NCI-H1092 (cell line): ENCODE measurements around the gene DLGAP1.
A peak's percentile ranks its signal among the peaks of the same experiment; 100 is the strongest.

Experiments used
- DNase-seq: peaks from one replicate; lab custom pipeline; 2025; lab: John Stamatoyannopoulos, UW

Gene DLGAP1

DNA sequence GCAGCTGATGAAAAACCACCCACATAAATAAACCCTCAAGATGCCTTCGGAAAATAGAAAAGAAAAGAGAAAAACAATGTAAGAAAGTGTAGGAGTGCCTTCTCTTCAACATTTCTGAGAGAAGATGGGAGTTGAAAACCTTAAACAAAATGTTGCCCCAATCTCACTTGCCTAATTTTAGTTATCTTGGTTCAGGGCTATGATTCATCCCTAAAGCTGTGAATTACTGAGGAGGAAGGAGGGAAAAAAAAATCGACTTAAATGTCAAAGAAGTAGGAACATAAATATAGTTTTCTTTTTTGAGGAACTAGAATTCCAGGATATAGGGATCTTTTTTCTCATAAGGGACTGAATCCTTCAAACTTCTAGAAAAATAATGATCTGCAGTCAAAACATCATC, 644.8 kb downstream of the DLGAP1 start:
- no peak for DNase-seq

DNA sequence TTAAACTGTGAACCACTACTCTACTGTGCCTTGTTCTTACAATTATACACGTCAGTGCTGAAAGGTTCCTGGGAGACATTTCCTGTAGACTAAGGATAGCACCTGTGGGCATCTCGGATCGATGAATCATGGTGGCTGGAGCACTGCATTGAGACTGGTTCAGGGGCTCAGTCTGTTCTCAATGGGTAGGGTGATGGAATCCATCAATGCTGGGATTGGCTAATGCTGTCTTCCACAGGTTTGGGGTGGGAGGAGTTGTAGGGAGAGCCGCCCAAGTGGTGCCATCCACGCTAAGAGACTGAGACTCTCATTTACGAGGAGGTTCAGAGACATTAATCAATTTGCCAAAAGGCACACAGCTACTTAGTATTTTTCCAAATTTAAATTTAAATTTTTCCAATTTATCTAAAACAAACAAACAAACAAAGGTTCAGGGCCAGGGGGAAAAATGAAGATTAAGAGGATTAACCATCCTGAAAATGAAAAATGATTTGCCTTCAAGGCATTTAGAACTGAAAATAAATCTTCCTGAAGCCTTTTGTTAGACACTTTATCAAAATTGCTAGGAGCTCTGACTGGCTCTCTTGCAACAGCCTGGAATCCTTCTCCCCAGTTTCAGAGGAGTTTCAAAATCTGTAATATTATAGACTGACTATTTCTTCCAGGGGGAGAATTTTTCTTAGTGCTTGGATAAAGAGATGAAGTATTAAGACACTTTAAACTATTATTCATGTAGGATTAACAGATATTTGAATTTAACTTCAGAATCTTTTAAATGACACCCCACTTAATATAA, 645.9 kb downstream of the DLGAP1 start:
- DNase-seq, result no peak

DNA sequence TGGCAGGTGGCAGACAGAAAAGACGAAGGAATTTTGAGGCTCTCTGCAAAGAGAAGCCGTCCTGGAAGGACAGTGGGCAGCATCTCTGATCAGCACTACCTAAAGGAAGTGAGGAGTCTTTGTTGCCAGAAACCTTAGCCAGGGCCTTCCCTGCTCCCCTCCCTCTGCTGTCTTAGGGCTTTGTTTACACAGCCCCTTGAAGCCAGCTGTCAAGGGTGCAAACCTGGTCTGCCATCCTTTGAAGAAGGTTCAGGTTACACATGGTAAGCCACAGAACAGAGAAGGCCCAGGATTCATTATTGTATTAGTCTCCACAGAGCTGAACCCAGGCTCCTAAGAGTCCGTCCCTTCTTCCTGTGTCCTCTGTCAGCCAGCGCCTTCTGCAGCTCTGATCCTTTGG, 648.5 kb downstream of the DLGAP1 start:
- peak; percentile 59 for DNase-seq

DNA sequence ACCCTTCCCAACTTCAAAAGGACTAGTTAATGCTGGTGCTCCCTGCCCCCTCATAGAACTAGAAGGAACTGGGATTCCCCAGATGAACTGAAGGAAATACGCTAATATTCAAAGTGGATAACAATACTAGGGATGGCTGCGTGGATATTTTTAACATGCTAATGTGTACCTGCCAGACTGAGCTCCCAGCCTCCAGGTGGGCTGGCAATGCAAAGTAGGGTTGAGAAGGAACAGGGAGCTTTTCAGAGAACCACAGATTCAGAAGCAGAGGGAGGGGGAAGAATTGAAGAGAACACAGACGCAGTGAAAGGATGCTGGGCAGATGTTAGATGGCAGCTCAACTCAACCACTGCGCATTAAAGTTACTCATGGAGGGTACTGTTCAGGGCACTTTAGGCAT, 650.8 kb downstream of the DLGAP1 start:
- DNase-seq, result no peak

DNA sequence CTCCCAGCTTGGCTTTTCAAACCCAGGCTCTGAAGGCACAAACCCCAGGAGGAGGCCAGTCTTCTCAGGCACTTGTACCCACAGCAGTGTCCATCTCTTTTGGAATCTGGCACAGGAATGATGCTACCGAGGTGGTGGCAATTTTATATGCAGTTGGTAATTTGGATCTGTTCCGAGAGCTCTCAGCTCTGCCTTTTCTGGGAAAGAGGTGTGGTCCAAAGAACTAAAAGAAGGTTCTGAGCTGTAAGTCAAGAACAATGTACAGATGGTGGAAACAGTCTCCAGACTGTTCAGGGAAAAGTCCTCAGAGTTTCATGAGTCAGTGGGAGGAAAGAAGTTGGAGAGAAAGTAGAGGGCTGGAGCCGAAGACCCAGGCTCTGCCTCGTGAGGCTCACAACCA, 651.8 kb downstream of the DLGAP1 start:
- no peak for DNase-seq

DNA sequence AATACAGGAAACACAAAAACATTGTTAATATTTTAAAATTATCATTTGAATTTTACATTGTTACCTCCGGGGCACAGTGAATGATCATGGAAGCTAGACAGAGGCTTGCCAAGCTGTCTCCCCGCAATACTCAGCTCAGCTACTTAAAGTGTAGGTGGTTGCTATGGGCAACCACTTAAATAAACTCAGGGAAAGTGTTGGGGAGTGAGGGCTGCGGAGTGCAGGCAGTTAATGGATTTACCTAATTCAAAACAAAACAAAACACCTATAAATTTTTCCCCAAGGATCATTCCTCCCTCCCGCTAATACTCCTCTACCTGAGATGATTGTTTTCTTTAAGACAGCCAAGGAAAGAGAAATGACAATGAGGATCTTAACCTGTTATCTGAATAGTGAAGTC, 655.6 kb downstream of the DLGAP1 start:
- DNase-seq, result no peak

DNA sequence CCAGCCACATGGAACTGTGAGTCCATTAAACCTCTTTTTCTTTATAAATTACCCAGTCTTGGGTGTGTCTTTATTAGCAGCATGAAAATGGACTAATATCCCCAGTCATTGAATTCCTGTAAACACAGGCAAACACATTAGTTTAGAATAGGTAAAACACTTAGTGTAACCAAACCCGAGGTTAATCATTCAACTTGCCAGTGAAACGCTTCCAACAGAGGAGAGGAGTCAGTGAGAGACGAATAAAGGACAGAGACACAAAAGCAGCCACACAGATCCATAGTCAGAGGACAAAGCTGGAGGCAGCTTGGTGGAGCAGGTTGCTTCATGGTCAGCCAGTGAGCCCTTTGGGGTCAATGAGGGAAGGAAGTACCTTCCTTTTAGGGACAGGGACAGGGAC, 657.1 kb downstream of the DLGAP1 start:
- DNase-seq, result no peak

DNA sequence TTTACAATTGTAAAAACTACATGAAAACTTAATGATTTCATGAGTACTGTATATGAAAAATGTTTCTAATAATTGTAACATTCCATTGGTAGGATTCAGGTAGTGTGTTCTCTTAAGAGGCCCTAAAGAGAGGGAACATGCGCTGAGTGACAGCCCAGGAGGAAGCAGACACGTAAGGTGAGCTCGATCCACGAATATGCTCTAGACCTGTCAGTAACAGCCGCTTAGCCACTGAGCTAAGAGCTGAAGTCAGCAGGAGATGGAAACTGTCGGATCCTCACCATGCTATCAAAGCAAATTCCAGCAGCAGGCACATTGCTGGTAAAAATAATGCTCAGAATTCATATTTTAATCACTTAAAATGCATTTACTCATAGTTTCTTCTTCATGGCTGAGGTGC, 658.7 kb downstream of the DLGAP1 start:
- no peak for DNase-seq

DNA sequence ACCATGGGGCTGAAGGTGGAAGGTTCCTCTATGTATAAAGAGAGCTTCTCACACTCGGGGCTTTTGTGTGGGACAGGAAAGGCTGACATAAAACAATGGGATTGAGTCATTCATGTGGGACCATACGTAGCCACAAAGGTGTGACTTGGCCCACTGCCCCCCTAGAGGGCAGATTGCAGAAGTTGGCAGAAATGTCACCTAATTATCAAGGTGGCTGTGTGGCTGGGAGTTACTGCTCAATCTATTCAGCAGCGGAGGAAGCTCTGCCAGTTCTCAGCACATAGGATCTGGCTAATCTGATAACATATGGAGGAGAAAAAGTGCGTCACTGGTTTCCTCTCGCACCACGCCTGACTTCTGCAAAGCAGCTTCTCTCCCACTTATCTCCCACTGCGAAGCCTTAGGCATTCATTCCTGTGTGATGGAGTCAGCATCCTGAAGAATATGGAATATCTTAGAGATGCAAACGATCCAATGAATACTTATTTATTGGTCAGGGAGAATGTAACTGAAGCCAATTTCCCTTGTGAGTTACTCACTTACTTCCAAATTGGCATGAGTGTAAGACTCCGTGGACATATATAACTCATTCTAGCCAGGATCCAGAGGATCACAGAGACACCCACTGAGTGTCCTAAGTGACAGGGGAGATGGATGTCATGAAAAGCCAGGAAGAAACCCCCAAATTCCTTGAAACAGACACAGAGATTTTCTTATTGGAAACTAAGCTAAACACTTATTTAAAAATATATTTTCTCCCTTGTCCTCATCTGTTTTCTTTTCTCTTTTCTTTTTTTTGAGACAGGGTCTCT, 660.4 kb downstream of the DLGAP1 start:
- DNase-seq, result no peak

DNA sequence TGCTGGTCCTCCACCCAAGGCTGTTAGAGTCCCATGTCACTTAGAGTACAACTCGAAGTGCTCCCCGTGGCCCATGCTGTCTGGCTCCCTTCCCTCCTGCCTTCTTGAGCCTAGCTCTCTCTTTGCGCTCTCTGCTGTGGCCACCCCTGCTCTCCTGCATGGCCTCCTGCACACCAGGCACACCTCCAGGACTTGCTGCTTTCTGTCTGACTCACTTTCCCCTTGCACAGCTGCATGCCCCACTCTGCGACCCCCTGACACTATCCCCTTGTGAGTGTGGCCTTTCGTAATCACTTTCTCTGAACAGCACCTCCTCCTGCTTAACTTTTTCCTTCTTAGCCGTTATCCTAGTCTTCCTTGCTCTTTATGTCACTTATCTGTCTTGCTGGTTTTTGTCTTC, 661.6 kb downstream of the DLGAP1 start:
- no peak for DNase-seq

DNA sequence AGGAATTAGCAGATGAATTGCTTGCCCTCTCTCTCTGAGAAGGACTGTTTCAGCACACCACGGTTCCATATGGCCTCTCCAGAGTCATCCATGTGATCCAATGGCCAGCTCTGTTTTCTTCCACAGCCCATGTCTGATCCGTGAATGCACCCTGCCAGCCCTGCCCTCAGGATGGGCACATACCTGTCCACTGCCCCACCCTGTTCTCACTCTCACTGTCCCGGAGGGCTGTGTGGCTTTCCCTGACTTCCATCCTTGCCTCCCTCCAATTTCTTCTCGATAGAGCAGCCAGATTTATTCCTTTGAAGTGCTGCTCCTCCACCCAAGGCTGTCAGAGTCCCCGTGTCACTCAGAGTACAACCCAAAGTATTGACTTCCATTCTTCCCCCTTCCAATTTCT, 662.0 kb downstream of the DLGAP1 start:
- DNase-seq, result no peak

DNA sequence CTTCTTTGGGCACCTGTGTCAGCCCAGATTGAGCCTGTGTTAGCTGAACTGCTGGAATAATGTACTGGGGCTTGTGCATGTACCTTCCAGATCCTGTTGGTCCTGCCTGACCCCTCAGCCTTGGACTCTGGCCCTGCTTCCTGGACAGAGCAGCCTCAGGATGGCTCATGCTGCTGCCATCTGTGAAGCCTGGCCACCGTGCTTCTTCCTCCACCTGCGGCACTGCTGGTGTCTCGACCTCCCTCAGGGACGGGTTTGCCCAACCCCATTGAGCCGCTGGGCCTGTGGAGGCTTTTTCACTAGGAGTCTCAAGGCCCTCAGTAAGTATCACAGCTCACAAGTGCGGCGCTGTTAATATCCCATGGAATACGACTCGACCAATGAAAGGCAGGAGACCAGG, 662.4 kb downstream of the DLGAP1 start:
- DNase-seq, result no peak

DNA sequence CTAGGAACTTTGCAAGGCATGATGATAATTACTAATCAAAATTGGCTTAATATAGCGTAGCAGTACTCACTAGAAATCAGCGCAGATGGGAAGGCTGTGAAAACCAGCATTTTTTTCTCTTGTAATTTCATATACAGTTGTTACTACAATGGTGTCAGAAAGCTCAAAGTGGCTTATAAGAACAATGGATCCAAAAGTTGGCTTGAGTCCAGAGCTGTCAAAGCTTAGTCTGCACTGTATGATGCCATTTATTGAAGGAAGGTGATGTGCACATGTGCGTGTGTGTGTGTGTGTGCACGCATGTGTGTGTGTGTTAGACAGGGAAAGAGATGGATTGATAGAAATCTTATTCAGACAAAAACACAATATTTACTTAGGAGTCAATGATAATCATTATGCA, 663.9 kb downstream of the DLGAP1 start:
- DNase-seq, result no peak

DNA sequence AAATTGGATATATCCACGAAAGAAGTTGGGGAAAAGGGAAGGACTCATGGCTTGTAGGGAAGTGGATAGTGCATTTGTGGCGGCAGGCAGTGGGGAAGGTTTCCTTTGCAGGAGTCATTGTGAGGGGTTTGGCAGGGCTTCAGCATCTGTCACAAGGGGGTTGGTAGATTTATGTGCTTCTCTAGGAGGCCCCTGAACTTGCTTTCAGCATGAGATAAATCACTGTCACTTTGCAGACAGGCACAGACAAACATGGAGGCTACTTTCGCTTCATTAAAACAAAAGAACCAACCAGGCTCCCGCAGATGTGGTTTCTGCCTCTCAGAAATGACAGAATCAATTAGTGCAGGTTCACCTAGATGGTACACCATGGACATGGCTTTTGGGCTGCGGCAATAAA, 664.4 kb downstream of the DLGAP1 start:
- no peak for DNase-seq

DNA sequence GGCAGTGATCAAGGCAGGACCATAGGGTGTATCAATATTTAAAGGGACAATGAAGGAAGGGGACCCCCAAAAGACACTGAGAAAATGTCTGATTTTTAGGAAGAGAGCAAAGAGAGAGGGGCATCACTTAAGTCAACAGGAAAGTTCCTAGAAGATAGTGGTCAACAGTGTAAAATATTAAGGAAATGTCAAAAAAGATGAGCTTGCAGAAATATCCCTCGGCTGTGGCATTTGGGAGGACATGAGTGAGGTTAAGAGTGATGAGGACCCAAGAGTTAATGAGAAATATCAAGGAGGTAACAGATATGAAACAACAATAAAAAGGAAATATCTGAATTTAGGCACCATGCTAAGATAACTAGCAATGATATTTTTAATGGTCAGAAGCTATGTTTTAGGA, 665.6 kb downstream of the DLGAP1 start:
- no peak for DNase-seq

DNA sequence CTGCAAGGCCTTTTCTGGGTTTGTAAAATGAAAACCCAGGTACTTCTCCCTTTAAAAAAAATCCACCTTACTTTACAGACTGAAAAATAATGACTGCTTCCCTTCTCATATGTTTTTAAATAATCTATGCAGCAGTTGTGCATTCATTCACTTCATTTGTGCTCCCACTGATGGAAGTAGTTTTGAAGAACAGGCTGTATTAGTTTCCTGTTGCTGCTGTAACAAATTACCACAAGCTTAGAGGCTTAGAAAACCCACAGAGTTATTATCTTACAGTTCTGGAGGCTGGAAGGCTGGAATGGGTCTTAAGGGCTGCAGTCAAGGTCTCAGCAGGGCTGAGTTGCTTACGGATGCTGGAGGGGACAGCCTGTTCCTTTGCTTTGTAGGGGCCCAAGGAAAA, 670.2 kb downstream of the DLGAP1 start:
- DNase-seq, result no peak

DNA sequence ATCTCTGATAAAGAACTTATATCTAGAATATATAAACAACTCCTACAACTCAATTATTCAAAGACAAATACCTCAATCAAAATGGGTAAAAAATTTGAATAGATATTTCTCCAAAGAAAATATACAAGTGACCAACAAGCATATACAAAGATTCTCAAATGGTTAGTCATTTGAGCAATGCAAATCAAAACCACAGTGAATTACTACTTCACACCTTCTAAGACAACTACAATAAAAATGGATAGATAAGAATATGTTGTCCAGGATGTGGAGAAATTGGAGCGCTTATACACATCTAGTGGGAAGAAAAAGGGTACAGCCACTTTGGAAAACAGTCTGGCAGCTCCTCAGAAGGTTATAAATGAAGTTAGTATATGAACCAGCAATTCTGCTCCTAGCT, 672.2 kb downstream of the DLGAP1 start:
- DNase-seq, result no peak

DNA sequence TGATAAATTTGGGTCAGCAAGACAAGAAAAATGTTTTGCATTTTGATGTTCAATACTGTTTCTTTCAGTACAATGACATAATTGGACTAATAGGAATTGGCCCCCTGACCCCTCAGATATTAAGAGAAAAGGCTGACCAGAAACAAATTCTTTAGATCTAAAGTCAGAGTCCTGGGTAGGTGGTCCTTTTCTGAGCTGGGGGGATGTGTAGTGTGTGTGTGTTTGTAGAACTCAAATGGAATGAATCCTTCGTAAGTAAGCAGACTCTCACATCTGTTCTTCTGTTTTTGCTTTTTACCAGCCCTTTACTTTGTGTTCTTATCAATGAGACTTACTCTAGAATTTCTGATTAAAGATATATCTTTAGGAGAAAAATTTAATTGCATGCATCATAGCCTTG, 677.4 kb downstream of the DLGAP1 start:
- DNase-seq, result no peak

DNA sequence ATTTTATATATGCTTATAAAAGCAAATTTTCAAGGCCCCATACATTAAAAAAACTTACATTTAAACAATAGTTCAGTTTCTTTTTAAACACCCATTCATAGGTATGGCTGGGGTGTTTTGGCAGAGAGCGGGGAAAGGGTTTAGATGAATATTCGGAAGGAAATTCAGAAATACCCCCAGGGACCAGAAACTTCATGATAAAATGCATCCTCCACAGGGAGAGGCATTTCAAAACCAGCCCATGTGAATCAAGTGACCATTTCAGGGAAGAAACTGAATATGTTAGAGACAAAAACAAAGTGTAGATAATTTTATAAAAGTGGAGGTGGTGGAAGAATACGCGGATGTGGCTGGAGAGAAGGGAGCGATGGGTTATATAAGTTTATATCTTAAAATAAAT, 678.0 kb downstream of the DLGAP1 start:
- DNase-seq, result no peak

DNA sequence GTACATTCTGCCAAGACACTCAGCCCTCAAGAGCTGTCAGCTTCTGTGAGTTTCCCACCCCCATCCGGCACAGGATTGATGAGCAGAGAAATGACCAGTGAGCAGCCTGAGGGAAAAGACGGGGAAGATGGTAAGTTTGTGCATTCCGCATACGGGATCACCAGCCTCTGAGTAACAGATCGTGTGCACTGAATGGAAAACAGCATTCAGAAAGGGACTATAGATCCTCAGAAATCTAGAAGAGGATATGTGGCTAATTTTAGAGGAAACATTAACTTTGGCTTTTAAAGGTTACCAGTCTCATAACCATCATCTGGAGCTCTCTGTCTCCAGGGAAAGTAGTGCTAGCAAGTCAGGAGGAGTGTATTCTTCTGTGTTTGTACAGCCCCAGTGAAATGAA, 679.1 kb downstream of the DLGAP1 start:
- no peak for DNase-seq

DNA sequence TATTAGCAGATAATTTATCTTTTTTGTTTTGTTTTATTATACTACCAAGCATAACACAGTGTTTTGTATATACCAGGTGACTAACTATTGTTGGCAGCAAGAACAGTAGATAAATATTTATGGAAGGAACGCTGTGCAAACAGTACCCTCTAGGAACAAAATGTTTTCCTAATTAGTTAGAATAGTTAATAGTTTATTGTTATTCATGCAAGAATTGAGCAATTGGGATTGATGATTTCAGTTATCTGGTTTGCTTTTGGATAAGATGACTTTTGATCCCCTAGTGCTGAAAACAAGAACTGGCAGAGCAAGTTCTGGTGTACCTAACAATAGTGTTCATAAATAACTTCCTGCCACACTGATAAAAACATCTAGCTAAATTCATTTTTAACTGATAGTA, 681.8 kb downstream of the DLGAP1 start:
- DNase-seq, result no peak

DNA sequence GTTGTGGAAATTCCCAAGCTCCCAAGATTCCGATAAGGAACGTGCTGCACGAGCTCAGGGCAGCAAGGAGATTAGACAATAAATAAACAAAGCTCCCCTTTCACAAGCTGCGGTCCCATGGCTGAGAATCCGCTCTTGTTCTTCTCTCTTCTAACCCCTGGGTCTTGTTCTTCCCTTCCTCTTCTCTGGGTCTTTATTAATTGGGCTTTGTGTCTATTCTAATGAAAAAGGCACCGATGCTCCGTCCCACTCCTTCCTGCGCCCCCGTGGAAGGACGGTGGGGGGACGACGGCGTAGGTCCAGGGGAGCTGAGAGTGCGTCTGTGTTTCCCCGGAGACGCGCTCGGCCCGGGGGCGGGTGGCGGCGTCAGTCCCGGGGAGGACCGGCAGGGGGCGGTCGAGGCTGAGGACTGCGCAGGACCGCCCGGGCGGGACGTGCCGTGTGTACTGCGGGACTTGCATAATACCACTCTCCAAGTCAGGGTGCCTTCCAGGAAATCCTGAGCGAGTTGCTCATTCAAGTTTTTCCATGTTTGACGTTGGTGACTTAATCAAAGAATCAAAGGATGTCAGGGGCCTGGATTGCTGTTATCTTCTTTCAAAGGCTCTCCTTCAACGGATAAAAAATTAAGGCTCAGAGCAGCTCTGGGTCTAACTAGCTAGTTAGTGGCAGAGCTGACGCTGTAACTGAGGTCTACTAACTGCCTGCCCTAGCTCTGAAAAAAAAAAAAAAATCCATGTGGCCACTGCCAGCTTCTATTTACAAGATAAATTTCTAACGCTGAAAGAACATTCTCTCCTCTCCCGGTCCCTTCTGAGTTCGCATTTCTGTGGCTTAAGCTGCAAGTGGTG, 683.8 kb downstream of the DLGAP1 start:
- no peak for DNase-seq

DNA sequence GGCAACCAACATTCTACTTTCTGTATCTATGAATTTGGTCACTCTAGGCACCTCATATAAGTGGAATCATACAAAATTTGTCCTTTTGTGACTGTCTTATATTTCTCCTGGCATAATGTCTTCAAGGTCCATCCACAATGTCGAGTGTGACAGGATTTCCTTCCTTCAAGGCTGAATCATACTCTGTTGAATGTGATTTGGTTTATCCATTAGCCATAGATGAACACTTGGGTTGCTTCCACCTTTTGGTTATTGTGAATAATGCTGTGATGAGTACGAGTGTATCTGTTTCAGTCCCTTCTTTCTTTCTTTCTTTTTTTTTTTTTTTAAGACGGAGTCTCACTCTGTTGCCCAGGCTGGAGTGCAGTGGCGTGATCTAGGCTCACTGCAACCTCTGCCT, 693.8 kb downstream of the DLGAP1 start:
- DNase-seq, result no peak
